Subcutaneous abdominal adipose tissue (tissue), 5 donors: ENCODE data around the gene PAX8.

Source experiments
- H3K27ac ChIP-seq: one replicate; pipeline ENCODE4 v1.7.0; 2013; ENCODE audit warnings: low read depth, mild to moderate bottlenecking, inconsistent platforms, low read length, moderate library complexity
- H3K27me3 ChIP-seq, 5 donors: one replicate each; pipeline ENCODE4 v1.7.0; 2013; ENCODE audit warnings: low read length in 5 of 5, inconsistent platforms in 1 of 5; ENCODE audit not compliant: control insufficient read depth in 5 of 5, insufficient read depth in 4 of 5
- H3K36me3 ChIP-seq, 5 donors: one replicate each; pipeline ENCODE4 v1.7.0; 2013; ENCODE audit warnings: low read length in 5 of 5; ENCODE audit not compliant: control insufficient read depth in 5 of 5, insufficient read depth in 5 of 5
- H3K4me1 ChIP-seq, 5 donors: one replicate each; pipeline ENCODE4 v1.7.0; 2013; ENCODE audit warnings: low read length in 5 of 5, mild to moderate bottlenecking in 3 of 5, moderate library complexity in 1 of 5; ENCODE audit not compliant: control insufficient read depth in 5 of 5, insufficient read depth in 5 of 5
- H3K4me3 ChIP-seq, 5 donors: one replicate each; pipeline ENCODE4 v1.7.0; 2013; ENCODE audit warnings: low read length in 5 of 5, low read depth in 1 of 5
- H3K9ac ChIP-seq, 5 donors: one replicate each; pipeline ENCODE4 v1.7.0; 2013; ENCODE audit warnings: low read length in 5 of 5, mild to moderate bottlenecking in 4 of 5, moderate library complexity in 3 of 5
- H3K9me3 ChIP-seq, 5 donors: one replicate each; pipeline ENCODE4 v1.7.0; 2013; ENCODE audit warnings: low read length in 5 of 5; ENCODE audit not compliant: control insufficient read depth in 5 of 5
- donor health status: healthy.
- donor health status: healthy.
- donor health status: healthy.
- donor health status: healthy.
- donor health status: healthy.

PAX8 gene

DNA sequence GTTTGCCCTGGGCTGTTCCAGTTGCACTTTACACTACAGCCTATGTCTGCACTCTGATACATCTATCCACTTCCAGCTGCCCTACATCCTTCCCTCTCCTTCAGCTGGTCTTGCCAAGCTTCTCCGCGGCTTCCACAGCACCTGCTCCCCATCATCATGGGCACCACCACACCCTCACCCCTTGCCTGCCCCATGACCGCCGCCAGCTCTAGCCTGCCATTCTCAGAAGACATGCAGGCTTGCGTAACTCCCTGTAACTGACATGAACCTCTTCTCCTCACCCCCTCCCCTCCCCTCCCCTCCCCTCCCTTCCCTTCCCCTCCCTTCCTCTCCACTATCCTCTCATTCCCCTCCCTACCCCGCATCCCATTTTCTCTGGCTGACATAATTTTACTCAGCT is 46.0 kb downstream of the PAX8 start:
- no peak overlapping the region for H3K27ac ChIP-seq
- H3K36me3 ChIP-seq, result peaks cover 0 to 4% (median 0%) of the 10 kb centered on the region in 5 donors
- H3K9me3 ChIP-seq, result no peaks in the 10 kb centered on the region
- no peaks in the 10 kb centered on the region for H3K27me3 ChIP-seq
- no peak overlapping the region for H3K9ac ChIP-seq
- H3K4me3 ChIP-seq, result no peak overlapping the region
- H3K4me1 ChIP-seq, result peaks cover 0 to 52% (median 32%) of the 10 kb centered on the region in 5 donors

DNA sequence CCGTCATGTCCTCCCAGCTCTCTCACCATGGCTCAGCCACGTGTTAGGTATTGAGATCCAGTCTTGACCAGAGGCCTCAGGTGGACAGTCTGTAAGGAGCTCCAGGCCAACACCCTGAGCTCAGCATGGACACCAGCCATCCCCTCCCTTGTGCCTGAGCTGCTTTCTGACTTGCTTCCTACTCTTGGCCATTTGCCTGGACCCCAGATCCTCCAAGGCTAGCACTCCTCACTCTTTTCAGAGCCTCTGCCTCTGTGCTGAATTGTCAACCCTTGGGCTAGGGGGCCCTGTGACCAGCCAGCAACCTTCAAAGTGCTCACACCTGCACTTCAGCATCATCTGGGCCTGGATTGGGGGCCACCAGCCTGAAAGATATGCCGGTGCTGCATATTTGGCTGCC is 46.6 kb downstream of the PAX8 start:
- Histone ChIP-seq H3K27ac (no peak overlapping the region), H3K4me3 (no peak overlapping the region), H3K36me3 (no peaks in the 10 kb centered on the region), H3K9ac (no peak overlapping the region), H3K4me1 (peaks cover 0 to 46% (median 26%) of the 10 kb centered on the region in 5 donors), H3K27me3 (no peaks in the 10 kb centered on the region), H3K9me3 (no peaks in the 10 kb centered on the region)

DNA sequence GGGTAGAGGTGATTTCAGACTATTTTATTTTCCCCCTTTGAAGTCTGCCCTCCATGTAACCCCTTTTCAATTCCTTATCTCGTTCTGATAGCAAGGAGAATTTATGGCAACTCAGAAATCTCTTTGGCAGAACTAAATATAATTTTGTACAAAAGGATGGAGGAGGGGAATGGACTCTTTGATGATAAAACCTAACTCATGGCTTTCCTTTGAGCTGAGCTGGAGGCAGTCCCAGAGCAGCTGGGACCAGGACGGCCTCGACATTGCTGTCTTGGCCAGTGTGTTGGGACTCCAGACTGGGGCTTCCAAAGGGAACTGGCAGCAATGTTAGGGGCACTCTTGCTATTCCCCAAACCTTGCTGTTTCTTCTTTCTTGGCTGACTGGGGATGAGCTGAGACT is 47.7 kb downstream of the PAX8 start:
- H3K36me3 ChIP-seq, result no peaks in the 10 kb centered on the region
- H3K27me3 ChIP-seq, result no peaks in the 10 kb centered on the region
- H3K4me3 ChIP-seq, result no peak overlapping the region
- peak overlapping the region; percentile 76 for H3K27ac ChIP-seq
- H3K9me3 ChIP-seq, result no peaks in the 10 kb centered on the region
- peaks cover 0 to 39% (median 18%) of the 10 kb centered on the region in 5 donors for H3K4me1 ChIP-seq
- peak overlapping the region in 2 of 5 donors; percentile 53 to 63 for H3K9ac ChIP-seq

DNA sequence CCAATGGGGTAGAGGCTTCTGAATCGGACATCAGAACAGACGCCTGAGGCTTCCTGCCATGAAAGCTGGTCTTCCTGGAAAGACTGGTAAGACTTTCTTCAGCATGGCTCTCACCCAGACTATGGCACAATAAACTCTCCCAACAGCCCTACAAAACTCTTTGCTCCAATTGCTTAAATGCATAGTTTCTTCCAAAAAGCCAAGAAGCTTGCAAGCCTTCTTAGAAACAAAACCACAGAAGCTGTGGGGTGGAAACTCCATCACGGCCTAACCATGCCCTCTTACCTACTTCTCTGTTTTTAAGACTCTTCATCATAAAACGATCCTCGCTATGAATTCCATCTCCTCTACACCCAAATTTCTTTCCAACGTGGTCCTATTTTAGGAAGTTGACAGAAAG is 48.2 kb downstream of the PAX8 start:
- H3K4me1 ChIP-seq, result peaks cover 0 to 39% (median 18%) of the 10 kb centered on the region in 5 donors
- peak overlapping the region in 2 of 5 donors; percentile 63 to 70 for H3K9ac ChIP-seq
- peak overlapping the region; percentile 76 for H3K27ac ChIP-seq
- H3K36me3 ChIP-seq, result no peaks in the 10 kb centered on the region
- H3K4me3 ChIP-seq, result no peak overlapping the region
- no peaks in the 10 kb centered on the region for H3K9me3 ChIP-seq
- no peaks in the 10 kb centered on the region for H3K27me3 ChIP-seq

DNA sequence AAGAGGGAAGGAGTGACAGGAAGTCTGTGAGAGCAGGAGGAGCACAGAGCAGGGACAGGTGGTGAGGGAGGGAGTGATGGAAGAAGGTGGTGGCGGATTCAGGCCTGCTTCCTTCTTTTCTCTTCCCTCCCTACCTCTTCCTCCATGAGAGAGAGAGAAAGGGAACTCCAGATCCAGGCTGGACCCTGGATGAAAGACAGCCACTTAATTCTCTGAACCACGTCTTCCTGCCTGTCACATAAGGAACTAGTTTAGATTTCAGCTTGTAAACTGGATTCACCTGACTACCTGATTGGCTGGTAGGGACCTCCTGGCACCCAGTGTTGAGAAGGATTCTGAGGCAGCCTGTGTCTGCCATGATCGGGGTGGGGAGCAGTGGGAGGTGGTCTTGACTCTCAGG is 48.9 kb downstream of the PAX8 start:
- H3K4me1 ChIP-seq, result peaks cover 0 to 34% (median 18%) of the 10 kb centered on the region in 5 donors
- peak overlapping the region in 1 of 5 donors; percentile 70 for H3K9ac ChIP-seq
- no peaks in the 10 kb centered on the region for H3K27me3 ChIP-seq
- no peaks in the 10 kb centered on the region for H3K36me3 ChIP-seq
- H3K4me3 ChIP-seq, result no peak overlapping the region
- H3K9me3 ChIP-seq, result no peaks in the 10 kb centered on the region
- peak overlapping the region; percentile 76 for H3K27ac ChIP-seq

DNA sequence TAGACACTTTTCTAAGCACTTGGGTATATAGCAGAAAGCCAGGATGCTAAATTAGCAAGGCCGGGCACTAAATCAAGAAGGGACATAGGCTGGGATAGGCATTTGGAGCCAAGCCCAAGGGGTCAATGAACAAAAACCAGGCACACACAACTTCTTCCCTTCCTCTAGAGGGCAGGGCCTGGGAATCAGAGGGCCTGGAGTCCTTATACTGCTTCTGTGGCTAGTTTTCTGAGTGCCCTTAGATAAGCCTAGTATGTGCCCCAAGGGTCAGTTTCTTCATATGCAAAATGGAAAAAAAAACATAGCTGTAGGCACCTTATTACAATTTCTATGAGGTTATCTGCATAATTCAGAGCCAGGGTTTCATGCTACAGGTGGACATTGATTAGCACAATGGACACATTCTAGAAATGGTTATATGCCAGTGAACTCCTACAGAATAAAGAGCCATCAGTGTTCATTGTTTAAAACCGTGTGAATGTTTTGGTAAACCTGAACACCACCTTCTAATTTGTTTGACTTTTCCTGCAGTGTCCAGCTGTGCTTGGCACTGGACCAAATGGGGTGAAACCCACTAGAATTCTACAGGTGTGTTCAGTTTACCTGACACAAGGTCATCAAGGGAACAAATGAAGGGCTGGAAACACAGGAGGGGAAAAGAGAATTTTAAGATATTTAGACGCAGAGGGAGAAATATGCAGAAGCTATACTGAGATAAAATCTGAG is 49.6 kb downstream of the PAX8 start:
- Histone ChIP-seq H3K36me3 (no peaks in the 10 kb centered on the region), H3K4me1 (peaks cover 0 to 30% (median 18%) of the 10 kb centered on the region in 5 donors), H3K4me3 (no peak overlapping the region), H3K9ac (no peak overlapping the region), H3K27me3 (no peaks in the 10 kb centered on the region), H3K9me3 (no peaks in the 10 kb centered on the region), H3K27ac (no peak overlapping the region)

DNA sequence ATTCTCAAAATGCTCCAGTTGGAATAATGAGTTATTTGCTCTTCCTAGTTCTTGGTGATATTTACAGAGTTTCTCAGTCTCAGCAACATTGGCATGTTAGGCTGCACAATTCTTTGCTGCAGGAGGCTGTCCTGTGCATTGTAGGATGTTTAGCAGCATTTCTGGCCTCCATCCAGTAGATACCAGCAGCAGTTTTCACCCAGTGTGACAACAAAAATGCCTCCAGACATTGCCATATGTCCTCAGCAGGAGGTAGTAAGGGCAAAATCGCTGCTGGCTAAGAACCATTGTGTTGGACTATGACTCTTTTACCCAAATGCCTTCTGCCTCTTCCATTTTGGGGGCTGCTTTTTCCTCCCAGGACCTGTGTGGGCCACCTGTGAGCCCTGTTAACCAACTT is 50.4 kb downstream of the PAX8 start:
- Histone ChIP-seq H3K27me3 (no peaks in the 10 kb centered on the region), H3K4me3 (no peak overlapping the region), H3K4me1 (peaks cover 0 to 30% (median 18%) of the 10 kb centered on the region in 5 donors), H3K9ac (no peak overlapping the region), H3K27ac (no peak overlapping the region), H3K36me3 (no peaks in the 10 kb centered on the region), H3K9me3 (no peaks in the 10 kb centered on the region)

DNA sequence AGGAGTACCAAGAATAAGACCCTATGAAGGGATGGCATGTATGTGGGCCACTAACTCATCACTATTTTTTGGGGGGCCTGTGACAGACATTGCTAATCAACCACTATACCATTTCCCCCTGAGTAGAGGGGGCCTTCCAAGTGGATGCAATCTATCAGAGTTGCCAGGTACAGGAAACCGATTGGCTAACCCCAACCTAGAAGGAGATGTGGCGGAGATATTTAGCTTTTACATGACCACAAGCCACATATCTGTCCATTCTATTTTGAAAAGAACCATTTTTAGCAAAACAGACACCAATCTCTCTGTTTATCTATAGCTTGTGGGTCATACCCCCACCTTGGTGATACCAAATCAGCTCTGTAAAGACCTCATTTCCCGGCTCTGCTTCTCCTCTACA is 51.0 kb downstream of the PAX8 start:
- H3K9ac ChIP-seq, result no peak overlapping the region
- no peak overlapping the region for H3K27ac ChIP-seq
- no peaks in the 10 kb centered on the region for H3K36me3 ChIP-seq
- H3K27me3 ChIP-seq, result no peaks in the 10 kb centered on the region
- no peaks in the 10 kb centered on the region for H3K9me3 ChIP-seq
- H3K4me3 ChIP-seq, result no peak overlapping the region
- peaks cover 0 to 30% (median 18%) of the 10 kb centered on the region in 5 donors for H3K4me1 ChIP-seq

DNA sequence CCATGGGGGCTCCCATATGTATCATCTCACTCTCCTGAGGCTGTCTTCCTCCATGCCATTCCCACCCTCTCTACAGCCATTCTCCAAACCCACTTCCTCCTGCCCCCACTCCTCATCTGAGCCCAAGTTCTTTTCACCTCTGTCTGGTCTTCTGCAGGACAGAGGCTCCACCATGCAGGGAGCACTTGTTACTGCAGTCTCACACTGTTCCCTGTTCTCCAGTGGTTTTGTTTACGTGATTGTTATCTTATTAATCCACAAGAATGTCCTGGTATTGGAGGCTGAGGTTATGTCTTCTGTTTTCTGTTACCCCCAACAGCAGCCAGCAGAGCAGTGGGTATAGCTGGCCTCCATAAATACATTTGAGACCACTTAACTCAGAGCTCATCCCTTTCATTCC is 51.4 kb downstream of the PAX8 start:
- H3K27me3 ChIP-seq, result no peaks in the 10 kb centered on the region
- H3K36me3 ChIP-seq, result no peaks in the 10 kb centered on the region
- no peaks in the 10 kb centered on the region for H3K9me3 ChIP-seq
- H3K4me3 ChIP-seq, result no peak overlapping the region
- H3K4me1 ChIP-seq, result peaks cover 0 to 26% (median 14%) of the 10 kb centered on the region in 5 donors
- H3K9ac ChIP-seq, result no peak overlapping the region
- H3K27ac ChIP-seq, result no peak overlapping the region

DNA sequence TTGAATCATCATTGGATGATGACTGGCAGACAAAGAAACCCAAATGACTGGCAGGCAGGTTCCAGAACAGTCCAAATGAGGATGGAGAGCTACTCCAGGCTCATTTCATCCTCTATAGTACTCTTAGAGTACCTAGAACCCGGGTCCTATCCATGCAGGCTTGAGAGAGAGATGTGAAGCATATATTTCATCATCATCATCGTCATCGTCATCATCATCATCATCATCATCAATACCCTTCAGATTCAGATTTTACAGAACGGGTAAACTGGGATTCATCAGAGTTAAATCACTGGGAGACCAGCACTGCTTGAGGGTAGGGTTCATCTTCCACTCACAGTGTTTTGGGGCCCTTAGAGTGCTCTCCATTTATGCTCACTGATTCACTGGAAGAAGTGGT is 52.3 kb downstream of the PAX8 start:
- no peaks in the 10 kb centered on the region for H3K9me3 ChIP-seq
- H3K27ac ChIP-seq, result no peak overlapping the region
- H3K4me1 ChIP-seq, result peaks cover 0 to 20% (median 14%) of the 10 kb centered on the region in 5 donors

More for the DNA sequence above, 52.3 kb downstream of the PAX8 start:
- Histone ChIP-seq H3K4me3 (no peak overlapping the region), H3K9ac (no peak overlapping the region), H3K27me3 (no peaks in the 10 kb centered on the region), H3K36me3 (no peaks in the 10 kb centered on the region)
